ENCODE data around the gene CCDC194. TPM values are rescaled to one million over a fixed set of nuclear protein-coding genes. Genes with fewer than 3 reads are reported as not detected.

Gene CCDC194
- total and polyA plus RNA-seq, 4 donors, result not detected

DNA sequence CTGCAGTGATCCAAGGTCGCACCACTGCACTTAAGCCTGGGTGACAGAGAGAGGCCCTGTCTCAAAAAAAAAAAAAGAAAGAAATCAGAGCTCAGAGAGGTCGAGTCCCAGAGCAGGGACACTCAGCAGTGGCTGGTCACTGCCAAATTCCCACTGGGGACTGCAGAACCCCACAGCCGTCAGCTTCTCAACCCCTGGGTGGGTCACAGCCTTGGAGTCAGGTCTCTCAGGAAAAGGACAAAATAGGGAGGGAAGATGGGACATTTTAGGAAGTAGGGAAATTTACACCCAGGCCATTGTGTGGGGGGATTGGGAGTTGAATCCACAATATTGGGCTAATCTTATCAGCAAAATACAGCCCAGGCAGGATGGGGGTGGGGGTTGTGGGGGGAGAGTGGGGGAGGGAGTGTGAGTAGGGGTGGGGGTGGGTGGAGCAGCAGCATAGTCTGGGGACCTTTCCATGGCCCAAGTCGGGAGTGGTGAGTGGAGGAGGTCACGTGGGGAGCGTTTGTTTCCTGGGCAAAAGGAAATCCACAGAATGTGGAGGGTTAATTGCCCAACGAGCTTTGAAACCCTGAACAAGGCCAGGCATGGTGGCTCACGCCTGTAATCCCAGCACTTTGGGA, 5.0 kb upstream of the CCDC194 start:
- Histone ChIP-seq H3K27me3 (ENCODE audit: control insufficient read depth, insufficient read depth, low read length) (peaks cover 7% of the 10 kb centered on the region), H3K4me3 (ENCODE audit: low read depth, low read length) (no peak overlapping the region), H3K27ac (ENCODE audit: low read depth, low read length) (no peak overlapping the region), H3K36me3 (ENCODE audit: control insufficient read depth, insufficient read depth, low read length) (no peaks in the 10 kb centered on the region), H3K4me1 (ENCODE audit: control insufficient read depth, insufficient read depth, low read length) (peaks cover 3% of the 10 kb centered on the region), H3K9me3 (ENCODE audit: control insufficient read depth, insufficient read depth, low read length) (no peaks in the 10 kb centered on the region)
- WGBS (ENCODE audit: insufficient coverage), result 62% methylated on average over 7 of the region's 8 CpGs
- DNase-seq (ENCODE audit: low read depth in 4 of 6, low spot score in 6 of 6), result no peak

DNA sequence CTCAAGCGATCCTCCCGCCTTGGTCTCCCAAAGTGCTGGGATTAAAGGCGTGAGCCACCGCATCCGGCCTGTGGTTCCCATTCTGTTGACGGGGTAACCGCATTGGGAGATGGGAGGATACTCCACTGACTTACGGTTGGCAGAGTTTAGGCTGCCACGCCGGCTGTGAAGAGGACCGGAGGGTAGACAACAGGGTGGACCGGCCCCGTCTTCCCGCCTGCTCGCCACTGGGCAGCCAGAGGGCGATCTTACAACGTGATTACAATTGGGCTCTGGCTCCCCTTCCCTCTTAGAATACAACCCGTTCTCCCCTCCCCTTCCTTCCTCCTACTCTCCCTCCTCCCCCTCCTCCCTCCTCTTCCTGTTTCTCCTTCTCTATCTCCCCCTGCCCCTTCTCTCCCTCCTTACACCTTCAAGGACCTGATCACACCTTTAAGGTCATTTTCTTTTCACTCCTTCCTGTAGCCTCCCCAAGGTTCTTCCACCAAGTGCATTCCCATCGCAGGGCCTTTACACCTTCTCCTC, 957 bp upstream of the CCDC194 start:
- Histone ChIP-seq H3K27me3 (ENCODE audit: control insufficient read depth, insufficient read depth, low read length) (peaks cover 10% of the 10 kb centered on the region), H3K4me1 (ENCODE audit: control insufficient read depth, insufficient read depth, low read length) (peaks cover 13% of the 10 kb centered on the region), H3K36me3 (ENCODE audit: control insufficient read depth, insufficient read depth, low read length) (no peaks in the 10 kb centered on the region), H3K4me3 (ENCODE audit: low read depth, low read length) (no peak overlapping the region), H3K9me3 (ENCODE audit: control insufficient read depth, insufficient read depth, low read length) (no peaks in the 10 kb centered on the region), H3K27ac (ENCODE audit: low read depth, low read length) (no peak overlapping the region)
- WGBS (ENCODE audit: insufficient coverage), result 23% methylated on average over 16 of the region's 19 CpGs
- DNase-seq (ENCODE audit: low read depth in 4 of 6, low spot score in 6 of 6), result peak in 1 of 6 donors; percentile 55

DNA sequence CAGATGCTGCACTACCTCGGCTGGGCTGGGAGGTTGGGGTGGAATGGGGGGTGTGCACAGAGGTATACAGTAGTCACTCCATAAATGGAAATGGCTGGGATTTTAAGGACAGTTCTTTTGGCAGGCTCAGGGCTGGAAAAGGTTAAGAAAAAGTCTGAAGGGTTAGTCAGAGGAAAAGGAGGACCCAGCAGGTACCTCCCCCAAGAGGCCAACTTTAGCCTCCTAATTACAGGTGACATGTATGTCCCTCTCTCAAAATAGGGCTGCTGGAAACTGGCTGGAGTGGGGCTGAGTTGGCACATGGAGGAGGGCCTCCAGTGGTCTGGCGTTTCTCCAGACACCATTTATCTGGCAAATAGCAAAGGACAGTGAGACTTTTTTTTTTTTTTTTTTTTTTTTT, 994 bp downstream of the CCDC194 start:
- Histone ChIP-seq H3K27me3 (ENCODE audit: control insufficient read depth, insufficient read depth, low read length) (peaks cover 11% of the 10 kb centered on the region), H3K9me3 (ENCODE audit: control insufficient read depth, insufficient read depth, low read length) (no peaks in the 10 kb centered on the region), H3K4me3 (ENCODE audit: low read depth, low read length) (no peak overlapping the region), H3K36me3 (ENCODE audit: control insufficient read depth, insufficient read depth, low read length) (no peaks in the 10 kb centered on the region), H3K27ac (ENCODE audit: low read depth, low read length) (no peak overlapping the region), H3K4me1 (ENCODE audit: control insufficient read depth, insufficient read depth, low read length) (peaks cover 13% of the 10 kb centered on the region)
- WGBS (ENCODE audit: insufficient coverage), result 67% methylated on average over 1 of the region's 2 CpGs
- DNase-seq (ENCODE audit: low read depth in 4 of 6, low spot score in 6 of 6), result no peak

DNA sequence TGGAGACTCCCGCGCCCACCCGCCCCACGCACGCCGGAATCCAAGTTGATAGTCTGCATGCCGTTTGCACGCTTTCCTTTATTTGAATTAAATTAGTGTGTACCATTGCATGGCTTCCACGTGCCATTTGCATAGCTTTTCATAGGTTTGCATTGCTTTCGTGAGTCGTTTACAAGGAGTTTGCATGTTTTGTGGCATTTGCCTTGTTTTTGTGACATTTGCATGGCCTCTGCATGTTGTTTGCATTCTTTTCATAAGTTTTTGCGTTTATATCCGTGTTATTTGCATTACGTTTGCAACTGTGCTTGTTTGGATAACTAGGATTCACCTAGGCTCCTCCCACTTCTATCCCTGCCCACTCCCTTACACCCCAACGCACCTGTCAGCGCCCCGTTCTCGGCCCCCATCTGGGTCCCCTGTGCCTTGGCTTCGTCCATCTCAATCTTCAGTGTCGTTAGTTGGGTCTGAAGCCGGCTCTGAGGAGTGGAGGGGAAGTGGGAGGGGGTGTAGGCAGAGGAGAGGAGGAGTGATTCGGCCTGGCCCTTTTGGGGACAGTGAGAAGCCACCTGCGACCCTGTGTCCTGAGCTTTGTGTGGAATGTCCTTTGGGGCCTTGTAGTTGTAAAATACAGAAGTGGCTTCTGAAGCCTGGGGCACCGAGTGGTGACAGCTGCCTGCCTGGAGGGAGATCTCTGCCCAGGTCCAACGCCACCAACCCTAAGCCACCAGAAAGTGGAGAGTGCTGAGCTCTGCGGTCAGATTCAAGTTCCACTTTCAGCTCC, 2.4 kb downstream of the CCDC194 start:
- H3K27ac ChIP-seq (ENCODE audit: low read depth, low read length), result no peak overlapping the region
- H3K4me1 ChIP-seq (ENCODE audit: control insufficient read depth, insufficient read depth, low read length), result peaks cover 13% of the 10 kb centered on the region
- DNase-seq (ENCODE audit: low read depth in 4 of 6, low spot score in 6 of 6), result peak in 1 of 6 donors; percentile 44
- WGBS (ENCODE audit: insufficient coverage), result 14% methylated on average over 19 of the region's 26 CpGs
- H3K4me3 ChIP-seq (ENCODE audit: low read depth, low read length), result peak overlapping the region; percentile 24
- H3K36me3 ChIP-seq (ENCODE audit: control insufficient read depth, insufficient read depth, low read length), result no peaks in the 10 kb centered on the region
- H3K9me3 ChIP-seq (ENCODE audit: control insufficient read depth, insufficient read depth, low read length), result no peaks in the 10 kb centered on the region
- peaks cover 11% of the 10 kb centered on the region for H3K27me3 ChIP-seq (ENCODE audit: control insufficient read depth, insufficient read depth, low read length)

DNA sequence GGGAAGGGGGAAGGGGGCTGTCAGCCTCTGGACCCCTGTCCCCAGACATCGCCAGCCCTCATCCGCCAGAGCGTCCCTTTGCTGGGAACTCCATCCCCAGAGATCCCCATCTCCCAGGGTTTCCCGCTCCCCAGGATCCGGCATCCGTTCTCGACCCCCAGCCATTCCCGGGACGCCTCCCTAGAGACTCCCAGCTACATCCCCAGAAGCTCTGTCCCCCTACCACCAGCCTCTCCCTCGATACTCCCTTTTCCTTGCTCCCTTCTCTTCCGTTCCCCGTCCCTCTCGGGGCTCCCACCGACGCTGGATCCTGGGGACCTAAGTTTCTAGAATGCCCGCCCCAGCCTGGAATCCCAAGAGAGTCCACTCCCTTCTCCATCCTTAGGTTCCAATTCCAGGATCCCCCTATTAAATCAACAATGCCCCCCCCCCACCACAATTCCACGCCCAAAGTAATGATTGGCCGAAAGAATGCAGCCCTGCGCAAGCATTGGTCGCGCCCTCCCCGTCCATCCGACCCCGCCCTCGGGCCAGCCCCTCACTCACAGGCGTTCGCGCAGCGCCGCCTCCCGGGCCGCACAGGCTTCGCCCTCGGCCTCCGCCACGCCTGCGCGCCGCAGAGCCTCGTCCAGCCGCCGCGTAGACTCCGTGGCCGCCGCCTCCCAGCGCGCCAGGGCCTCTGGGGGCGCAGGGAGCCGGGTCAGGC, 3.2 kb downstream of the CCDC194 start:
- peak; percentile 60 to 97 (median 83) for DNase-seq (ENCODE audit: low read depth in 4 of 6, low spot score in 6 of 6)
- H3K36me3 ChIP-seq (ENCODE audit: control insufficient read depth, insufficient read depth, low read length), result no peaks in the 10 kb centered on the region
- H3K27me3 ChIP-seq (ENCODE audit: control insufficient read depth, insufficient read depth, low read length), result peaks cover 11% of the 10 kb centered on the region
- WGBS (ENCODE audit: insufficient coverage), result under 1% methylated on average over 48 of the region's 50 CpGs
- no peaks in the 10 kb centered on the region for H3K9me3 ChIP-seq (ENCODE audit: control insufficient read depth, insufficient read depth, low read length)
- H3K27ac ChIP-seq (ENCODE audit: low read depth, low read length), result peak overlapping the region; percentile 25
- peak overlapping the region; percentile 57 for H3K4me3 ChIP-seq (ENCODE audit: low read depth, low read length)
- H3K4me1 ChIP-seq (ENCODE audit: control insufficient read depth, insufficient read depth, low read length), result peaks cover 17% of the 10 kb centered on the region

DNA sequence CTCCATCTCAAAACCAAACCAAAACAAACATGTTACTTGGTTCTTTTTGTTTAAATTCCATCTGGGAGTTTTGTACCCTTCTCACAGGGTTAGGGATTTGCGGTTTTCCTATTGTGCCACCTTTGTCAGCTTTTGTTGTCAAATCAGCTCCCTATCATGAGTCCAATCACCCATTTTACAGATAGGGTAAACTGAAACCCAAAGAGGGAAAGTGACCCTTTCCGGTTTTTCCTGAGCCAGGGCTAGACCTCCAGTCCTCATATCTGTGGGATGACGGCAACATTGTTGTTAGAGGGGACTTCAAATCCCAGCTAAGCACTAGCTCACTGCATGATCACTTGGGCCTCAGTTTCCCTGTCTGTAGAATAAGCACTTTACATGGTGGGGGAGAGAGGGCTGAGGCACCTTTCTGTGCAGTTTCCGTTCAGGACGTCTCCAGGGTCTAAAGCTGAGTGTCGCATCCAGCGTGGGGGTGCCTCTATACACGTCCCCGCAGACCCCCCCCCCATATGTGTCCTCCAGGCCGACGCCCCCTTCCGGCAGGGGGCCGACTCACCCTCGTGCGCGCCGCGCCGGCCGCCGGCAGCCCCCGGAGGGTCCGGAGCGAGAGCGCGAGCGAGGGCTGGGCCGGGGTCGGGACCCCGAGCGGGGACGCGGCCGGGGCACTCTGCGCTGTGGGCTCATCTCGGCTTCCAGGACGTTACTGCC, 3.9 kb downstream of the CCDC194 start:
- H3K27me3 ChIP-seq (ENCODE audit: control insufficient read depth, insufficient read depth, low read length), result peaks cover 11% of the 10 kb centered on the region
- DNase-seq (ENCODE audit: low read depth in 4 of 6, low spot score in 6 of 6), result no peak
- H3K4me1 ChIP-seq (ENCODE audit: control insufficient read depth, insufficient read depth, low read length), result peaks cover 18% of the 10 kb centered on the region
- WGBS (ENCODE audit: insufficient coverage), result 3% methylated on average over 32 of the region's 37 CpGs
- H3K9me3 ChIP-seq (ENCODE audit: control insufficient read depth, insufficient read depth, low read length), result no peaks in the 10 kb centered on the region
- peak overlapping the region; percentile 57 for H3K4me3 ChIP-seq (ENCODE audit: low read depth, low read length)
- no peak overlapping the region for H3K27ac ChIP-seq (ENCODE audit: low read depth, low read length)
- H3K36me3 ChIP-seq (ENCODE audit: control insufficient read depth, insufficient read depth, low read length), result no peaks in the 10 kb centered on the region

DNA sequence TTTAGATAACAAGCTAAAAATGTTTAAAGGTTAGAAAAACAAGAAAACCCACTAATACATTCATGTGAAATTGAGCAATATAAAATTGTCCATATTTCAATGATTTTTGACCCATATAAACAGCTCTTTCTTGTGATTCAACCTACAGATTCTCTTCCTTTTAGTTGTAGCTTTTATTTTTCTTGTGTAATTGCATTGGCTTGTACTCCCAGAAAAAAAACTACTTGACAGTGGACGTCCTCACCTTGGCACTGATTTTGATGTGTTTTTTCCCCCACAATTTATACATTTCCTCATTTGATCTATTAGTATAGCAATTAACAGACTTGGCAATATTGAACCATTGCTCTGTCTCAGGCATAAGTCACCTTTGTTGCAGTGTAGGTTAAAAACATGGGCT, 4.7 kb downstream of the CCDC194 start:
- Histone ChIP-seq H3K9me3 (ENCODE audit: control insufficient read depth, insufficient read depth, low read length) (no peaks in the 10 kb centered on the region), H3K4me1 (ENCODE audit: control insufficient read depth, insufficient read depth, low read length) (peaks cover 18% of the 10 kb centered on the region), H3K36me3 (ENCODE audit: control insufficient read depth, insufficient read depth, low read length) (no peaks in the 10 kb centered on the region), H3K27ac (ENCODE audit: low read depth, low read length) (no peak overlapping the region), H3K27me3 (ENCODE audit: control insufficient read depth, insufficient read depth, low read length) (peaks cover 11% of the 10 kb centered on the region), H3K4me3 (ENCODE audit: low read depth, low read length) (no peak overlapping the region)
- no CpG with 5 or more reads among the region's 1 CpG for whole genome bisulfite sequencing (ENCODE audit: insufficient coverage)
- no peak for DNase-seq (ENCODE audit: low read depth in 4 of 6, low spot score in 6 of 6)

DNA sequence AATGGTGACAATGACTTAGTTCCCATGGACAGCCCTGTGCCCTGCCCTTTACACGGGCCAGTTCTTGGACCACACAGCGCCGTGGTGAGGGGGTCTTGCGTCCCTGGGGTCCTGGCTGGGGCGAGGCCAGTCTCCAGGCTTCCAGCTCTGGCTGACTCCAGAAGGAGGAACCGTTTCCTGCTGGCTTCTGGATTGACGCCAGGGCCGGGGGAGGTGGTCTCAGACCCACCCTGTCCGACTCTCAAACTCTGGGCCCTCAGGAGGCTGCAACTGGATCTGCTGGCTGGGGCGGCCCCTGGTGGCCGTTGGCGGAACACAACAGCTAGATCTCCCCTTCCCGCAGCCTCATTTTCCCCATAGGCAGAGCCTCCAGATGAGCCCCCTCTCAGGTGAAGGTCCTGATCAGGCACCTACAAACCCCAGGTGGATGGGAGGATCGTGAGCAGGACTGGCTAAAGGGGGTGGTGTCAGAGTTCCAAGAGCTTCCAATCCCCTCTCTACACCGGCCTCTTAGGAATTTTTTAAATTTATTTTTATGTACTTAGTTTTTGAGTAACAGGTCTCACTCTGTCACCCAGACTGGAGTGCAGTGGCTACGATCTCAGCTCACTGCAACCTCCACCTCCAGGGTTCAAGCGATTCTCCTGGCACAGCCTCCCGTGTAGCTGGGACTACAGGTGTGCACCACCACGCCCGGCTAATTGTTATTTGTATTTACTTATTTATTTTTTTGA, 8.0 kb downstream of the CCDC194 start:
- H3K27me3 ChIP-seq (ENCODE audit: control insufficient read depth, insufficient read depth, low read length), result peaks cover 3% of the 10 kb centered on the region
- H3K36me3 ChIP-seq (ENCODE audit: control insufficient read depth, insufficient read depth, low read length), result no peaks in the 10 kb centered on the region
- H3K4me1 ChIP-seq (ENCODE audit: control insufficient read depth, insufficient read depth, low read length), result peaks cover 11% of the 10 kb centered on the region
- H3K27ac ChIP-seq (ENCODE audit: low read depth, low read length), result no peak overlapping the region
- H3K9me3 ChIP-seq (ENCODE audit: control insufficient read depth, insufficient read depth, low read length), result no peaks in the 10 kb centered on the region
- 27% methylated on average over 10 of the region's 20 CpGs for WGBS (ENCODE audit: insufficient coverage)
- H3K4me3 ChIP-seq (ENCODE audit: low read depth, low read length), result no peak overlapping the region
- DNase-seq (ENCODE audit: low read depth in 4 of 6, low spot score in 6 of 6), result peak in 2 of 6 donors; percentile 13 to 64
